Activated CD8-positive, alpha-beta memory T cell treated with anti-CD3 and anti-CD28 coated beads, Interleukin-2, amount 50 U/mL, for 1 hour (primary cell): ENCODE results near the gene PDZD2.
"Not testable (repeated sequence)": the region's sequence is repeated elsewhere in the genome, so short reads cannot be mapped to it uniquely, and the experiment has no call there.

ENCODE experiments used
- DNase-seq: peaks from one replicate; pipeline ENCODE4 v3.0.0-alpha.2; 2020; ENCODE audit errors: extremely low read depth

The PDZD2 gene

DNA sequence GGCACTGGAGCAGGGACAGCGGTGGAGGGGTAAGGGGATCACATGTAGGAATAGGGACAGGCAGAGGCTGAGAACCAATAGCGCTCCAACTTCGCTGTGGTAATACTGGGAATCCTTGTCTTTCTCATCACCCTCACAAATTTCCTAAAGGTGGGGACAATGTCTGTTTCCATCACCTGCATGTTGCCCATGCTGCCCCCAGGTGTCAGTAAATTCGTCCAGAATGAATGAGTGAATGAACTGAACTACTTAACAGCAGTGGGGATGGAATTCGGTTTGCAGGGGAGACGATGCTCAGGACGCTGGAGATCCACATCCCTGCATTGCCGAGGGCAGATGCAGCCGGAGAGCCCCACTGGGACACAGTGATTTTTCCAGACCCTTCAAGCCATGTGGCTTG lies 129.9 kb downstream of the PDZD2 start:
- DNase-seq = no peak

DNA sequence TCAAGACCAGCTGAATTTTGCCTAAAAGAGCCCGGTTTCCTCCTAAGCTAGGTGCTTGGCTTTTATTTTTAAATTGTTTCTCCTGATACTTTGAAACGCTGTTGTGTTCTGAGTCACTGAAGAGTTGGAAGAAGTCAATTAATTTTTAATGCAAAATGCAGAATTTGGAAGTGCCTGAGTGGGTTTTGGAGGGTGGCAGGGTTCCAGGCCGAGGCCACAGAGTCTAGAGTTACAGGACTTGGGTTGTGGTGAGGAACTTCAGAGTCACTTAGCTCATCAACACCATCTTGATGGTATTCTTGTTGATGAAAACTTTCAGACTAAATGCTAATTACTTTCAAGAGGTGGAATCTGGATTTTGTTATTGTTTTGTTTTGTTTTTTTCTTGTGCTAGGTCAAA lies 130.6 kb downstream of the PDZD2 start:
- DNase-seq = no peak

DNA sequence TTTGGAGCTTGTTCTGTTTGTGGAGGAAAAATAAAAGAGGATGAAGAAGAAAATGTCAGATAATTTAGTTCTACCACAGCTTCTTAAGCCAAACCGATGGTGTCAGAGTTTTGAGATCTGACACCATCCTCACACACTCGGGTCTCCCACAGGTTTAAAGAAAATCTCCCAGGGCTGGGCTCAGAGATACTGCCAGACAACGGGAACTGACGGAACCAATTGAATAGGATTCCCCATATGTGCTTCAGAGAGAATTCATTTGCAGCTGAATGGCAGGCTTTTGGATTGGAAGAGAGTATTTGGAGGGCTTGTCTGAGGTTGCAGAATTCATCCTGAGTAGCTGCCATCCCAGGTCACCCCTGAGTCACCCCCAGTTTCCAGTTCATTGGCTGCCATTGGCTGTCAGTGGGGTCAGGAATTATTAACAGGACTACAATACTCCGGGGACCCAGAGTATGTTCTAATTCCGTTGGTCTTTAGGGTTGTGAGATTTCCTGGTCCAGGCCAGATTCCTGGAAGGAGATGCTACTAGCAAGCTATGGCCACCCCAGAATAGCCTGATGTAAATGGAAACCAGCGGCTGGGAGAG lies 131.3 kb downstream of the PDZD2 start:
- DNase-seq = no peak

DNA sequence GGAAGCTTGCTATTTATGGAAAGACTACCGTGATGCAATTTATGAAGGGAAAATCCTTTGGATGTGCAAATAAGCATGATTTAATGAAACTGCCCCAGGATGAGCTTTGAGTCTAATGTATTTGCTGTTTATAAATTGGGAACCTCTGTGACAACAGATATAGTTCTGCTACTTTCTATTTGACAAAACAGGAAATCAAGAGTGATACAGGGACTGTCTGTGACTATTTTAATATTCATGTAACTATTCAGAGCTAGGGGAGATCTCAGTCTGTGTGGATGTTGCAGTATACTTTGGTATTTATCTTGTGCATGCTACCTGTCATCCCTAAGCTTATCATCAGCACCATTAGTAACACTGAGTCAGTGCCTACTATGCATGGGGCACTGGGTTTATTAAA lies 132.1 kb downstream of the PDZD2 start:
- no peak for DNase-seq

DNA sequence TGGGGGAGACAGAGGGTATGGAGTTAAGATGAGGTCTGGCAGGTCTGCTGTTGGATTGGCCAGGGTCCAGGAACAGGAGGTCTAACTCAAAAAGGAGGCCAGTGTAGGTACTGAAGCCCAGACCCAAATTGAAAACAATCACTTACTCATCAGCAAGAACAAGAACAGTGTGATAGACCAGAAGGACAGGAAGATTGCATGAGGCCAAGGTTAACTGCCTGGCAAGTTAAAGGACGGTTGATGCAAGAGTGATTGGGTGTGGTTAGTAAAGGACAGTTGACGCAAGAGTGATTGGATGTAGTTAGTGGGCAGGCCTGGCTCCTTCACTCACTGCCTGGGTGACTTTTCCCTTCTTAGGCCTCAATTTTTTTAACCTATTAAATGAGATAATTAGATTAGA lies 132.6 kb downstream of the PDZD2 start:
- DNase-seq = no peak

DNA sequence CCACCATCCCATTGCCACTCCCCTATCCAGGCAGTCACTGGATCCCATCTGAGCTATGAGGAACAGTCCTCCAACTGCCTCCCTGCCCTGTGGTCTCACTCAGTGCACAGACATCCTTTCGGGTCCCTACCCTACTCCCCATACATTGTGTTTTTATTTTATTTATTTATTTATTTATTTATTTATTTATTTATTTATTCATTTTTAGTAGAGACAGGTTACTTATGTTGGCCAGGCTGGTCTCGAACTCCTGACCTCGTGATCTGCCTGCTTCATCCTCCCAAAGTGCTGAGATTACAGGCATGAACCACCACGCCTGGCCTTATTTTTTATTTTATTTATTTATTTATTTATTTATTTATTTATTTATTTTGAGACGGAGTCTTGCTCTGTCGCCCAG lies 137.4 kb downstream of the PDZD2 start:
- not testable (repeated sequence) for DNase-seq

DNA sequence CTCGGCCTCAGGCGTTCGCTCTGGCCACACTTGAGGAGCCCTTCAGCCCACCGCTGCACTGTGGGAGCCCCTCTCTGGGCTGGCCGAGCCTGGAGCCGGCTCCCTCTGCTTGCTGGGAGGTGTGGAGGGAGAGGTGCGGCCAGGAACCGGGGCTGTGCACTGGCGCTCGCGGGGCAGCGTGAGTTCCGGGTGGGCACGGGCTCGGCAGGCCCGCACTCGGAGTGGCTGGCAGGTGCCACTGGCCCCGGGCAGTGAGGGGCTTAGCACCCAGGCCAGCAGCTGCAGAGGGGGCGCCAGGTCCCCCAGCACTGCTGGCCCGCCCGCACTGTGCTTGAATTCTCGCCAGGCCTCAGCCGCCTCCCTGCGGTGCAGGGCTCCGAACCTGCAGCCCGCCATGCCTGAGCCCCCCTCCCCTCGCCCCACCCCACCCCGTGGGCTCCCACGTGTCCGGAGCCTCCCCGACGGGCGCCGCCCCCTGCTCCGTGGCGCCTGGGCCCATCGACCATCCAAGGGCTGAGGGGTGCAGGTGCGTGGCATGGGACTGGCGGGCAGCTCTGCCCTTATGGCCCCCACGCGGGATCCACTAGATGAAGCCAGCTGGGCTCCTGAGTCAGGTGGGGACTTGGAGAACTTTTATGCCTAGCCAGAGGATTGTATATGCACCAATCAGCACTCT lies 138.2 kb downstream of the PDZD2 start:
- no peak for DNase-seq

DNA sequence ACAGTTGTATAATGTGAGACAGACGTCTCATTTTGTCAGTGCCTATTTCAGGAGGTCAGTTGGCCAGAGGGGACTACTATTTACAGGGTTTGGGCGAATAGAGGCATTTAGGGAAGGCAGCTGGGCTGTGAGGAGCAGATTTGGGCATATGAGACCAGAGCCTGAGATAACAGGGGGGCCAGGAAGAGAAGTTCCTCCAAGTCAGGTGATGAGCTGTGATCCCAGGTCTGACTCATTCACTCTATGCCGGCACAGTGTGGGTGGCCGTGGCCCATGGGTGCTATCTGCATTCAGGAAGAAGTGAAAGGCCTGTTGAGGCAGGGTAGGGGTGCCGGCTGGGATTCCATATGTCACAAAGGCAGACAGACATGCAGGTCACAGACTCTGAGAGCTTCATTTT lies 142.8 kb downstream of the PDZD2 start:
- DNase-seq = no peak

DNA sequence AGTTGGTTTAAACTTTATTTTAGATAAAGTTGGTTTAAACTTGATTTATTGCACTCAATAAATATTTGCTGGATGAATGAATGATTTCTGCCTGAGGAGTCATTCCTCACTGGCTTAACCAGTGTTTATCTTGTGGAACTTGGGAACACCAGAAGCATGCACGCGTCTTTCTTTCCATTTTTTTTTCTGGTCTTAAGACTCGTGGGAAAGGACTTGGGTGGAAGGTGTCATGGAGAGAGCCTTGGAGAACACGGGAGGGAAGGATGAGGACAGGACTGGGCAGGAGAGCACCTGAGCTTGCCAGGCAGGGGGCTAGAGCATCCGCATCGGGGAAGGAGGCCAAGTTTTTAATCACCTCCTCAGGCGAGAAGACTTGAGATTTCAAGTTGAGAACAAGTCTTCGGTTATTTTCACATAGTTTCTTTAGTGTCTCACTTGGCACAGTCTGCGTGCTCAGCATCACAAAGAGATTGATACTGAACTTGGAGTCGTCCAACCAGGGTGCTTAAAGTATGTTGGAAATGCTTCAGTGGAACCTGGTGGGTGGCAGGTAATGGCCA lies 144.2 kb downstream of the PDZD2 start:
- no peak for DNase-seq

DNA sequence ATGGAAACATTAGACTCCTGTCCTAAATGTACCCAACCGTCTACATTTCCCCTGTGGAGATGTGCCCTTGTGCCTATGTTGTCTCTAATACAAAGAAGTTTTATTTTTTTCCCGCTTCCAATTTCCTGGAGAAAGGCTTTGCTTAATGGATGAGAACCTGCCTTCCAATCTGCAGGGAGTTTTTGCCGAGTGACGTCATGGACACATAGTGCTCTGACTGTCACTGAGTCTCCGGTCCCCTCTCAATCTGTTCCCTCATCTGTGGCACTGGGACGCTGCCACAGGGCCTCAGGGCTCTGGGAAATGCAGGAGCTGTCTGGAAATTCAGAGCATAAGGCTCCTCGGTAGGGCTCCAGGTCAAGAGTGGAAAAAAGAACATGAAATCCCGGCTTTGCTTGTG lies 144.8 kb downstream of the PDZD2 start:
- DNase-seq = no peak

DNA sequence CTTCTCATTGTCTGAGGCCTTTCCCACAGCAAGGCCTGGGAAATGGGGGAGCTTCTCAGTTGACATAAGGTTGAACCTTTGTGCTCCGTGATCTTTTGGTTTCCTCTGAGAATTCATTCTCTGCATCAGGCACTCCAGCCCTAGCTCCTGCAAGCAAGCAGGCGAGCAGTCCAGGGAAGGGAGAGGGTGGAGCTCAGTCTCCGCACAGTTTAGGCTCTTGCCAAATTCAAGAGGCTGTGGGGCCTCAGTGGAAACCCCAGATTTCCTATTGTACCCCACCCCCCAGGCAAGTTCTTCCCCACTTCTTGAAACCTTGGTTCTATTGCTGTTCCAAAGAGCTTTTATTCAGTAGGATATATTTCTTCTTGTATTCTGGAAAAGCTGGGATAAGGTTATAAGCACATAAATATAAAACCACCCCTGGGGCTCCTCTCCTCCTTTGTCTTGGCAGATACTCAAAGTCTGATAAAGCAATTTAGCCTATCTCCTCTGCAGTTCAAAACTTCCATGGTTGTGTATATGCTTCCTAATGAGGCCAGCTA lies 147.2 kb downstream of the PDZD2 start:
- no peak for DNase-seq

DNA sequence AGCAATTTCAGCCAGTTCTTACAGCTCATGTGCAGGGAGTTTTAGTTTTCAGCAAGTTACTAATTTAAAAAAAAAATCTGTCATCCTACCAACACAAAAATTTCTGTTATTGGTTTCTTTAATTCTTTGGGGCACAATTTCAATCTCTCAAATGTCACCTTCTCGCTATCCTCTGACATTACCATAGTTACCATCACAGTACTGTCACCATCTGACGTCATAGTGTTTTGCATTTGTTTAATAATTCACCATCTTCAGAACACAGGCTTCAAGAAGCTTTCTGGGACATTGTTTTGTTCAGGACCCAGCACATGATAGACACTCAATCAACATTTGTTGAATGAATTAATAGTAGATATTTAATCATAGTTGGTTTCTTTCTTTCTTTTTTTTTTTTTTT lies 155.1 kb downstream of the PDZD2 start:
- DNase-seq = no peak

DNA sequence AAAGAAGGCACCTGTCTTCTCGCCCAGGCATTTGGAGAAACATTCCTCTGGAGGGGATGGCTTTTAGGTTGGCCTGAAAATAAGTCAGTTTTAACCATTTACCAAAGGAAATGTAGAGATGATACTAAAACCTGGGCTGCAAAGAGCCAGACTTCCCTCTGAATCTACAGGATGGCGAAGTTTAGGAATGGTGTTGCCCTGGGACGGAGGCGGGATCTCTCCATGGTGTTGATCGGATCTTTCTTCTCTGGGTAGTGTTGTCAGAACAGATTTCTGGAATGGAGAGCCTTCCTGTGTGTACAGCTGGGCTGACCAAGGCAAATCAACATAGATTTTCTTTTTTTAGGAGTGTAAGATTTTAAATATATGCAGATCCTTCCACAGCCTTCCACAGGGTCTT lies 159.2 kb downstream of the PDZD2 start:
- DNase-seq = no peak

DNA sequence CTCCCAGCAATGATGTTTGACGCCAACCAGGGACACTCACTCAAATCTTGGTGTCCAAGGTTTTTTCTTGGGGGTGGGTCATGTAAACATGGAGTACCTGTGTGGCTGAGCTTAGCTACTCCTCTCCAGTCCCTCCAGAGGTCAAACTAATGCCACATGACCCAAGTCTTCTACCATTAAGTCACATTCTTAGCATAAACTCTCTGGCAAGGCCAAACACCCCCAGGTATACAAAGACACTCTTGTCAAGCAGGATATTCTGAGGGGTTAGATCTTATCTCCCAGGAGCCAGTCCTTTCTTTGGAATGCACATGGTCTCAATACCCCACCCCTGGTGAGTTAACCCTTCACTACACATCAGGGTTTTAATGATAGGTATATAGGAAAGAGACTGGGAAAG lies 161.4 kb downstream of the PDZD2 start:
- no peak for DNase-seq

DNA sequence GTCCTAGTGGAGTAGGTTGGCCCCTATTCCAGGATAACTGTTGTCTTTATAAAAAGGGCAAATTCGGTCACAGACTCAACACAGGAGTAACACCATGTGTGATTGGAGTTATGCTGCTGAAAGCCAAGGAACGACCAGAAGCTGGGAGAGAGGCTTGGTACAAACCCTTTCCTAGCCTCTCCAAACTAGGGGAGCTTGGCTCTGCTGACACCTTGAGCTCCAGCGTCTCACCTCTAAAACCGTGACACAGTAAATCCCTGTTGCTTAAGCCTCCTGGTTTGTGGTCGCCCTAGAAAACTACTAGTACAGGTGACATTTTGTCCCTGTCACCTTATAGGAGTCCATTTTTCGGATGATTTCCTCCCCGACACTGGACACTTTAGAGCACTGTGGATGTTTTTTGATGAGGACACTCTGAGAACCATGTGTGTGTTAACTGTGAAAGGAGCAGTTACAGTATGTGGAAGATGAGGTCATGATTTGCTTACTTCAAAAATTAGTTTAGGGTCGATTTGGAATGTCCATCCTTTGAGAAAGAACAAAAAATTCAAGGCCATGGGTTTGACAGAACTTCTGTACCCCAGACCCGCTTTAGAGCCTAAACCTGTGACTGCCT lies 167.0 kb downstream of the PDZD2 start:
- no peak for DNase-seq

DNA sequence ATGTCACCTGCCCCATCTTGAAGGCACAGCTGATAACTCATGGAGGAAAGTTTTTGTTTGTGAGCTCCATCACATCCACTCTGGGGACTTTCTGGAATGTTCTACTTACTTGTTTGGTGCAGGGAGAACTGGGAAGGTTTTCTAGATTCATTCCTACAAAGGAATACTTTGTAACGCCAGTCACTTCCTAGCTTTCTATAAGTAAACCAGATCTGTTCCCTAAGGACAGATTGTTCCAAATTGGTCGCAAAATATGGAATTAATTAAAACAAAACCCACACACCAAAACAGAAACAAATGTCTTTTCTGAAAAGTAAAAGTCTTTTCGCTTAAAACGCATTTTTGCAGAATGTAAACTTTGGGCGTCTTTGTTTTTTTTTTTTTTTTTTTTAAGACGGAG lies 167.6 kb downstream of the PDZD2 start:
- no peak for DNase-seq

DNA sequence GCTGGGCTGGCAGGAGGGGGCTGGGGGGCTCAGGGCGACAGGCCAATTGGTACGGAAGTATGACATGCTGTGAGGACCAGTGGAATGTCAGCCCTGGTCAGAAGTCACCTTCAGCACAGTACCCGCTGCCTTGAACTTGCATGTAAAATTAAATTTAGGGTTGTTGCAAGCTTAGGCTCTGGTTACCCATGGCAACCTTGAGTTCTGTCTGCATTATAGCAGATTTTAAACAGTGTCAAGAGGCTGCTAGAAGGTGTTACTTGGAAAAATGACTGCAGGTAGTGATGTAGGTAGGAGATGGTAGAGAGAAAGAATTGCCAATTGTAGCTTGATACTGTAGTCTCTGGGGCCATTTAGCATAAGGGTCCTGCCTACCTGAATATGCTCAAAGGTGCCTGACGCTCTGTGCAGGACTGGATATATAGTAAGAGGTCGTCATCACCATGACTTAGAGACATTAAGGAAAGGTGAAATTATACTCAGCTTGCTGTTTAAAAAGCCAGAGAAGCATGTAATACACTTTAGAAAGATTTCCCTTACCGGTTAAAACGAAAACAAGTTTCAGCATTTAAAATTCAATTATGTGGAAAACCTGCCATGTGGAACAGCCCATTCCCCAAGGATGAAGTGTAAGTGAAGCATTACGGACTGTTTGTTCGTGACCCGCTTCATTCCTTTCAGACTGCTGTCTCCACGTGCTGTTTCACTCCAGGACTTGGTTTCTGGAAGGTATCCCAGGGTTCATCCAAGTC lies 169.0 kb downstream of the PDZD2 start:
- DNase-seq = no peak

DNA sequence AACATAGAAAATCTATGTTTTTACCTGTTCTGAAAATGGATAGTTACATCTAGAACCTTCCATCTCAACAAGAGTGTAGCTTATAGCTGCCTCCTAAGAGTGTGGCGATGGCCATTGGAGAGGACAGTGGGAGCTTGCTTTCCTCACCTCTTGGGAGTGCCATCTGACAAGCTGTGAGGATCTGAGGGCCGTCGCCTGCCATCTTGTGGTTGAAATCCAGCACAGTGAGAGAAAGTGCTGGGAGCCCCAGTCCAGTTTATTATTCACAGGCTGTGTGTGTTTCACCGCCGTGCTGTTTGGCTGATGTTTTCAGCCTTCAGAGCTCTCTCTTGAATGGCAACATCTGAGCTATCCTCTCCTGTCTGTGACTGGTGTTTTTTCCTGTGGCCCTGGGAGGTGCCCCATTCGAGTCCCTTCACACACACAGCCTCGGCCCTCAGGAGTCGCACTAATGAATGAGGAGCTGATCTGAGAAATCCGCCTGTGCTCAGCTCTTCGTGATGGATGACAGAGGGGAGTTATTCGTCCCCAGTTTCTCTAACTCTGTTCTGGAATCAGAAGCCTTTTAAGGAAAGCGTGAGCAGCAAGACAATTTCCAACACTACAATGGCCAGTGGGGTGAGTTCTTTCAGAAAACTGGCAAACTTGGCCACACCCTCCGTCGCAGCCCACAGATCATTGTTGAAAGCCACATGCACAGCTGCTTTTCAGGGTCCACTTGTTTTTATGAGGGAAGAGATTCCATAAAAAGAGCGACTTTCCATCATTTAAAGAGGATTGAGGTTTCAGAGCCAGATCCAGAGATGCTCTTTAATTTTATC lies 170.3 kb downstream of the PDZD2 start:
- no peak for DNase-seq

DNA sequence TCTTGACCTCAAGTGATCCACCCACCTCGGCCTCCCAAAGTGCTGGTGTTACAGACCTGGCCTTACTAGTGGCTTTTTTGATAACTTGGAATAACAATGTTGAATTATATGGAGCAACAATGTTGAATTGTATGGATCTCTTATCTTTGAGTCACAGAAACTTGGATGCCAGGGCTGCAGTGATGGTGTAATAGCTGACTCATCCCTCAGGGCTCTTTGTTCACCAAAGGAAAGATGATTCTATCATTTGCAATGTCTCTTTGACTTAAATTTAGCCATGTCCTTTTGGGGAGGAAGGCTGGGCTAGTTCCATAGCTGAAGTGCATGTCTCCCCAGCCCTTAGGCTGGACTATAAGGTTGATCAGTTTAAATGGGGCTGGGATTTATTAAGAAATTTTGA lies 172.3 kb downstream of the PDZD2 start:
- DNase-seq = no peak

DNA sequence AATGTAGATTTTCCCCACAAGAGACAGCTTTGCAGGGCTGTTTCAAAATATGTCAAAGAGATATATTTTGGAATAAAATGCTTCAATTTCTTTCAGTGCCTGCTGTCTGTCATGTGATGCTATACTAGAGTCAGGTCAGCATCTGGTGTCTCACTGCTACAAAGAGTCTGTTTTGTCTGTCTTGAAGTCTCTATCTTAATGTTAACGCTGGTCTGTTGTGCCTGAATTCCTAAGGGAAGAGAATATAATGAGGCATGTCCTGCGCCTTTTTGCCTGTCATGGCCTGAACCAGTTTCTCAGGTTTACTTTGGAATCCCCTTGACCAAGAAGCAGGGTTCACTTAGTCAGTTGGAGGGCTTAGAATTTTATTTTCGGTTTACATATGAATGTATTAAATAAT lies 176.4 kb downstream of the PDZD2 start:
- DNase-seq = no peak

DNA sequence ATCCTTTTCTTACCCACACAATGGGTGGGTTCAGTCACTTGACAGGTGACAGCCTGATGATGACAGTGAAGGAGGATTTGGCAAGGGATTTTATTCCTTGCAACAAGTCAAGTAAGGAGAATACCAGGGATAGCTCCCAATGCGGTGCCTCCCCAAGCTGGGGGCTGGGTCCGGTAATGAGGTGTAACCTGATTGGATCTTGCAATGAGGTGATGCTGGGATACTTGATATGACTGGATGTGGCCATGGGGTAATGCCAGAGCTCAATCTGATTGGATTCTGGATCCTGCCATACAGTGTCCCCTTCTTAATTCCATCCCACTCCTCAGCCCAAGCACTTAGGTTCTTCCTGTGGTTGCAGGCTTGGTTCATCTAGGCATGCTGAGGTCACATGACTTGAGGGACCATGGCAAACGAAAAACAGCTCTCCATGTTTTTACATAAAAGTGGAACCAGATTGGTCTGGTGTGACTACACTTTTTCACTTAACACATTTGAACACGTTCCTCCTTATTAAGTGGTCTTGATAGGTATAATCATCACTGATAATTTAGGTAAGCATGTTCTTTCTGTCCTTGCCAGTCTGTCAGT lies 181.1 kb downstream of the PDZD2 start:
- DNase-seq = no peak
